Peyer's patch (tissue), 4 donors: ENCODE measurements around the gene LRP2BP. TPM values are rescaled to one million over a fixed set of nuclear protein-coding genes. Genes with fewer than 3 reads are reported as not detected.

Source experiments
- DNase-seq, 3 donors: peaks; one replicate each; pipeline ENCODE4 v3.0.0-alpha.2; 2017 to 2019
- H3K27ac ChIP-seq, 4 donors: fragments of 200-600 bp; sonication (generic); one replicate each; pipeline ENCODE4 v1.5.1; 2016 to 2019
- H3K27me3 ChIP-seq, 2 donors: fragments of 200-600 bp; sonication (generic); one replicate each; pipeline ENCODE4 v1.5.1; 2019
- H3K36me3 ChIP-seq, 3 donors: fragments of 200-600 bp; sonication (generic); one replicate each; pipeline ENCODE4 v1.5.1; 2016 to 2019
- H3K4me1 ChIP-seq, 4 donors: fragments of 200-600 bp; sonication (generic); one replicate each; pipeline ENCODE4 v1.5.1; 2016 to 2019
- H3K4me3 ChIP-seq, 4 donors: fragments of 200-600 bp; sonication (generic); 1 replicate in 3 of 4; 2 replicates in 1 of 4; pipeline ENCODE4 v1.5.1; 2016 to 2019; ENCODE audit warnings: mild to moderate bottlenecking in 1 of 4
- H3K9me3 ChIP-seq, 4 donors: fragments of 200-600 bp; sonication (generic); one replicate each; pipeline ENCODE4 v1.5.1; 2016 to 2019; ENCODE audit warnings: mild to moderate bottlenecking in 1 of 4
- CTCF ChIP-seq, 6 experiments: fragments of 450-650 bp in 4 of 6; fragments of 200-600 bp in 2 of 6; sonication (generic) in 1 of 6; IDR thresholded peaks; one replicate each; pipeline ENCODE4 v1.5.1; 2017 to 2019; ENCODE audit warnings: antibody characterized with exemption in 6 of 6, mild to moderate bottlenecking in 3 of 6, moderate library complexity in 1 of 6
- POLR2A ChIP-seq, 2 donors: fragments of 450-650 bp; IDR thresholded peaks; one replicate each; pipeline ENCODE4 v1.5.1; 2017; ENCODE audit warnings: antibody characterized with exemption in 2 of 2, mild to moderate bottlenecking in 2 of 2, moderate library complexity in 2 of 2
- total RNA-seq, 4 donors: library from RNA; depleted of rRNA; stranded (reverse); fragments of >200 nt; gene quantifications; one replicate each; pipeline ENCODE4 v1.1.0, GENCODE V29; 2016

Gene LRP2BP
- total RNA-seq, 4 donors from 2014 or later, result 0.35 to 1.2 TPM; not detected in 2

- no peaks in the 10 kb centered on the region for H3K27me3 ChIP-seq
- peak overlapping the region; percentile 90 to 100 (median 97) for H3K27ac ChIP-seq
- H3K36me3 ChIP-seq, result peaks cover 0 to 4% (median 0%) of the 10 kb centered on the region in 3 donors
- H3K9me3 ChIP-seq, result no peaks in the 10 kb centered on the region
- H3K4me3 ChIP-seq, result peak overlapping the region; percentile 50 to 92 (median 67)
- no peak for DNase-seq
- TF ChIP-seq CTCF (IDR thresholded peaks at IDR 0.05), result no peak
- TF ChIP-seq POLR2A (IDR thresholded peaks at IDR 0.05), result no peak
- H3K4me1 ChIP-seq, result peaks cover 0 to 19% (median 4%) of the 10 kb centered on the region in 4 donors
Observed at GRCh38 chr4:185394568-185395237, 1.0 kb downstream of the LRP2BP start.

GRCh38 chr4:185392156-185392555, 3.6 kb downstream of the LRP2BP start:
- TF ChIP-seq POLR2A (IDR thresholded peaks at IDR 0.05) (no peak), CTCF (IDR thresholded peaks at IDR 0.05) (no peak)
- no peak overlapping the region for H3K27ac ChIP-seq
- H3K36me3 ChIP-seq, result no peaks in the 10 kb centered on the region
- H3K4me3 ChIP-seq, result no peak overlapping the region
- H3K9me3 ChIP-seq, result no peaks in the 10 kb centered on the region
- H3K27me3 ChIP-seq, result no peaks in the 10 kb centered on the region
- no peak for DNase-seq
- peaks cover 0 to 4% (median 0%) of the 10 kb centered on the region in 4 donors for H3K4me1 ChIP-seq

DNA sequence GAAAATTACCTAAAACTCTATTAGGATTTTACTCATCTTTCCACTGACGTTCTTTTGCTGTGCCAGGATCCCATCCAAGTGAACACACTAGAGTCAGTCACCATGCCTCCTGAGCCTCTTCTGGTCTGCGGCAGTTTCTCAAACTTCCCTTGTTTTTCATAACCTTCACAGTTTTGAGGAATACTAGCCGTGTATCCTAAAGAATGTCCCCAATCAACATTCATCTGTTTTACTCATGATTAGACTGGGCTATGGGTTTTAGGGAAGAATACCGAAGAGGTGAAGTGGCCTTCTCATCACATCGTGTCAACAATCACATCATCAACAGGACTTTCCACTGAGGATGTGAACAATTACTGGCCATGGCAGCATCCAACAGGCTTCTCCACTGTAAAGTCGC, 4.8 kb downstream of the LRP2BP start:
- no peaks in the 10 kb centered on the region for H3K36me3 ChIP-seq
- H3K4me3 ChIP-seq, result no peak overlapping the region
- H3K4me1 ChIP-seq, result no peaks in the 10 kb centered on the region
- TF ChIP-seq CTCF (IDR thresholded peaks at IDR 0.05) (no peak), POLR2A (IDR thresholded peaks at IDR 0.05) (no peak)
- no peaks in the 10 kb centered on the region for H3K9me3 ChIP-seq
- no peaks in the 10 kb centered on the region for H3K27me3 ChIP-seq
- no peak overlapping the region for H3K27ac ChIP-seq
- DNase-seq, result no peak

DNA sequence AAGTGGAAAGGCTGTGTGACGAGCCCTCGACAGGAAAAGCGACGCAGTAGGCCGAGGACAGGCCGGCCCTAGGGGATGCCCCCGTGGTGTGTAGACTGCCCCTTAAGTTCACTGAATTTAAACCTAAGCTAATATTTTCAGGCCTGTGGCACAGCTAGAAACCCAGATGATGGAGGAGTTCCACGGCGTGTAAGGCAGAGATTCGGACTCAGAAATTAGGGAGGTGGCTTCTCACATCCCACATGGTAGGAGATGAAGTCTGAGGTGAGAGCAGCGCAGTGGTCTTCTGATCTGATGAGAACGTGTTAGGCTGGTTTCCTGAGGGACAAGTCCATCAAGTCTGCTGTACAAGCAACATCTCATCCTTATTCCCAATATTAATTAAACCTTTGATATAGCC, 7.8 kb downstream of the LRP2BP start:
- no peaks in the 10 kb centered on the region for H3K36me3 ChIP-seq
- TF ChIP-seq POLR2A (IDR thresholded peaks at IDR 0.05) (no peak), CTCF (IDR thresholded peaks at IDR 0.05) (no peak)
- no peak overlapping the region for H3K4me3 ChIP-seq
- H3K9me3 ChIP-seq, result no peaks in the 10 kb centered on the region
- H3K27ac ChIP-seq, result no peak overlapping the region
- no peak for DNase-seq
- peaks cover 0 to 5% (median 0%) of the 10 kb centered on the region in 4 donors for H3K4me1 ChIP-seq
- H3K27me3 ChIP-seq, result no peaks in the 10 kb centered on the region

DNA sequence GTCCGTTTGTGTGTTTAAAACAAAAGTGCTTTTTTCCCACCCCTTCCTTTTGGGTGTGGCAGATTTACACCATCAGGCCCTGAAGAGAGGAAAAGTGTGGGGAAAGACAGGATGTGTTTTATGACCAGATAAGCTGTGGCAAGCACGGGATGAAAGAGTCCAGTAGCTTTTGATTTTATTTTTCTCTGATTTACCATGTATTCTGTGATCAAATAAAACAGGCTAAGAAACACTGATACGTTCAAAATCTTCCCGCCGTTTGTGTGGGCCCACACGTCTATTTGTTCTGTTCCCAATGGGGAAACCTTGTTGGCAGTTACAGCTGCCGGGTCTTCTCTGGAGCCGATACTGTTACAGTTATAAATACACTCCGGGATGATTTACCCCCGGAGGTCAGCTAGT, 10.8 kb downstream of the LRP2BP start:
- Histone ChIP-seq H3K4me1 (peaks cover 0 to 5% (median 0%) of the 10 kb centered on the region in 4 donors), H3K36me3 (no peaks in the 10 kb centered on the region), H3K9me3 (no peaks in the 10 kb centered on the region), H3K27ac (peak overlapping the region in 1 of 4 donors; percentile 3), H3K4me3 (no peak overlapping the region), H3K27me3 (no peaks in the 10 kb centered on the region)
- DNase-seq, result no peak
- TF ChIP-seq POLR2A (IDR thresholded peaks at IDR 0.05), result no peak
- no peak for TF ChIP-seq CTCF (IDR thresholded peaks at IDR 0.05)
